H1 (cell line): ENCODE data around the gene LCLAT1. TPM values are rescaled to one million over a fixed set of nuclear protein-coding genes. Genes with fewer than 3 reads are reported as not detected.

Experiments
- CTCF ChIA-PET: fragments of 300-600 bp; sonication (Branson Sonifier 250); formaldehyde crosslinking; loops from one replicate; lab custom pipeline; 2021; ENCODE audit not compliant: partially characterized antibody; lab: Charles Lee
- POLR2A ChIA-PET: fragments of 300-600 bp; sonication (Branson Sonifier 250); formaldehyde crosslinking; loops from one replicate; lab custom pipeline; 2021; ENCODE audit warnings: inconsistent platforms; ENCODE audit not compliant: partially characterized antibody; lab: Charles Lee
- DNase-seq, 2 experiments: peaks; one replicate each; pipeline versions ENCODE4 v3.0.0 to v3.0.0-alpha.2; 2010 to 2022; ENCODE audit warnings: low spot score in 2 of 2, low read depth in 1 of 2, mixed read lengths in 1 of 2
- FAIRE-seq: peaks from 2 replicates; lab custom pipeline; 2011; peaks lifted over from hg19 to GRCh38; lab: Jason Lieb, UNC
- H2AFZ ChIP-seq: 2 replicates; pipeline ENCODE4 v1.8.1; 2012; ENCODE audit warnings: low read length, inconsistent platforms
- H2AK5ac ChIP-seq: 2 replicates; pipeline ENCODE4 v1.6.1; 2013; ENCODE audit warnings: low read depth, low read length
- H2BK120ac ChIP-seq: replicated peaks from 2 replicates; pipeline ENCODE3; 2013; ENCODE audit warnings: low read depth, low read length, inconsistent platforms
- H2BK12ac ChIP-seq: 2 replicates; pipeline ENCODE4 v1.6.1; 2013; ENCODE audit warnings: low read depth, low read length
- H2BK15ac ChIP-seq: 2 replicates; pipeline ENCODE4 v1.6.1; 2013; ENCODE audit warnings: low read length
- H2BK20ac ChIP-seq: 2 replicates; pipeline ENCODE4 v1.6.1; 2013; ENCODE audit warnings: low read length
- H2BK5ac ChIP-seq: 2 replicates; pipeline ENCODE4 v1.6.1; 2013; ENCODE audit warnings: low read depth, low read length
- H3K14ac ChIP-seq: 2 replicates; pipeline ENCODE4 v1.6.1; 2013; ENCODE audit warnings: inconsistent platforms; ENCODE audit not compliant: insufficient read length
- H3K18ac ChIP-seq: 2 replicates; pipeline ENCODE4 v1.6.1; 2013; ENCODE audit warnings: low read length; ENCODE audit errors: extremely low read depth
- H3K23ac ChIP-seq: 2 replicates; pipeline ENCODE4 v1.6.1; 2013; ENCODE audit warnings: inconsistent platforms; ENCODE audit not compliant: insufficient read length
- H3K23me2 ChIP-seq: 2 replicates; pipeline ENCODE4 v1.6.1; 2013; ENCODE audit warnings: low read depth, low read length
- H3K27ac ChIP-seq: 2 replicates; pipeline ENCODE4 v1.6.1; 2011; ENCODE audit warnings: low read depth, low read length, inconsistent platforms
- H3K27me3 ChIP-seq, 4 experiments: replicated peaks in 1 of 4; 1 replicate in 1 of 4; 2 replicates in 3 of 4; pipeline versions ENCODE4 v1.6.1 to v1.8.1; 2011 to 2013; ENCODE audit warnings: low read length in 3 of 4, mild to moderate bottlenecking in 3 of 4, inconsistent platforms in 2 of 4, mixed read lengths in 2 of 4, moderate library complexity in 1 of 4; ENCODE audit not compliant: control insufficient read depth in 3 of 4, insufficient read depth in 3 of 4; ENCODE audit errors: extremely low read depth in 1 of 4
- H3K36me3 ChIP-seq, 4 experiments: 2 replicates each; pipeline versions ENCODE4 v1.6.1 to v1.8.1; 2011 to 2013; ENCODE audit warnings: mild to moderate bottlenecking in 4 of 4, low read length in 3 of 4, moderate library complexity in 2 of 4, control low read depth in 1 of 4, inconsistent platforms in 1 of 4; ENCODE audit not compliant: insufficient read depth in 4 of 4, control insufficient read depth in 2 of 4
- H3K4ac ChIP-seq: replicated peaks from 2 replicates; pipeline ENCODE3; 2013; ENCODE audit warnings: low read length, low read depth, mixed read lengths, inconsistent platforms; ENCODE audit not compliant: insufficient read length
- H3K4me1 ChIP-seq, 4 experiments: replicated peaks in 1 of 4; 1 replicate in 1 of 4; 2 replicates in 3 of 4; pipeline versions ENCODE4 v1.6.1 to v1.8.1; 2011 to 2013; ENCODE audit warnings: low read length in 3 of 4, inconsistent platforms in 2 of 4, mixed read lengths in 1 of 4; ENCODE audit not compliant: insufficient read depth in 4 of 4, control insufficient read depth in 3 of 4
- H3K4me2 ChIP-seq, 2 experiments: 2 replicates each; pipeline versions ENCODE4 v1.6.1 to v1.8.1; 2011 to 2013; ENCODE audit warnings: low read depth in 2 of 2, low read length in 2 of 2, control low read depth in 1 of 2, inconsistent platforms in 1 of 2, mild to moderate bottlenecking in 1 of 2; ENCODE audit not compliant: insufficient read depth in 1 of 2
- H3K4me3 ChIP-seq, 4 experiments: fragments of 200-600, 300-600 bp in 1 of 4; sonication (generic), shearing (Covaris generic), sonication (Bioruptor Twin) in 1 of 4; 2 replicates each; pipeline versions ENCODE4 v1.5.1 to v1.8.1; 2011 to 2016; ENCODE audit warnings: low read length in 4 of 4, low read depth in 3 of 4, control low read depth in 2 of 4, inconsistent platforms in 2 of 4, mild to moderate bottlenecking in 2 of 4, mixed read lengths in 1 of 4, moderate library complexity in 1 of 4; ENCODE audit not compliant: insufficient read depth in 2 of 4; ENCODE audit errors: extremely low read depth in 1 of 4
- H3K56ac ChIP-seq: replicated peaks from 2 replicates; pipeline ENCODE3; 2013; ENCODE audit warnings: low read depth, mild to moderate bottlenecking, mixed read lengths, low read length, inconsistent platforms; ENCODE audit not compliant: insufficient read length
- H3K79me1 ChIP-seq: 2 replicates; pipeline ENCODE4 v1.6.1; 2013; ENCODE audit warnings: low read depth, low read length, control low read depth
- H3K79me2 ChIP-seq, 2 experiments: 2 replicates each; pipeline versions ENCODE4 v1.6.1 to v1.8.1; 2012 to 2013; ENCODE audit warnings: low read length in 2 of 2, mild to moderate bottlenecking in 2 of 2, inconsistent platforms in 1 of 2; ENCODE audit not compliant: insufficient read depth in 2 of 2, control insufficient read depth in 1 of 2
- H3K9ac ChIP-seq, 4 experiments: replicated peaks in 1 of 4; 1 replicate in 1 of 4; 2 replicates in 3 of 4; pipeline versions ENCODE4 v1.6.1 to v1.8.1; 2011 to 2013; ENCODE audit warnings: low read depth in 3 of 4, low read length in 3 of 4, control low read depth in 2 of 4, mild to moderate bottlenecking in 2 of 4, moderate library complexity in 2 of 4, inconsistent platforms in 1 of 4; ENCODE audit errors: extremely low read depth in 1 of 4
- H3K9me3 ChIP-seq, 2 experiments: 2 replicates each; pipeline versions ENCODE4 v1.6.1 to v1.8.1; 2012 to 2013; ENCODE audit warnings: mild to moderate bottlenecking in 2 of 2, moderate library complexity in 2 of 2, control low read depth in 1 of 2, inconsistent platforms in 1 of 2, low read depth in 1 of 2, low read length in 1 of 2, mixed read lengths in 1 of 2; ENCODE audit not compliant: insufficient read depth in 2 of 2
- H4K20me1 ChIP-seq, 2 experiments: replicated peaks in 1 of 2; 2 replicates each; pipeline versions ENCODE3 to v1.8.1; 2011 to 2013; ENCODE audit warnings: inconsistent platforms in 2 of 2, low read length in 2 of 2, mild to moderate bottlenecking in 1 of 2; ENCODE audit not compliant: insufficient read depth in 2 of 2, control insufficient read depth in 1 of 2
- H4K5ac ChIP-seq: 2 replicates; pipeline ENCODE4 v1.6.1; 2013; ENCODE audit warnings: low read length, low read depth, mixed read lengths, inconsistent platforms; ENCODE audit not compliant: insufficient read length
- H4K8ac ChIP-seq: 2 replicates; pipeline ENCODE4 v1.8.0; 2013; ENCODE audit warnings: mild to moderate bottlenecking, moderate library complexity, low read length, inconsistent platforms; ENCODE audit not compliant: insufficient read depth; ENCODE audit errors: extremely low read depth
- H4K91ac ChIP-seq: replicated peaks from 2 replicates; pipeline ENCODE3; 2013; ENCODE audit warnings: low read length, mixed read lengths, inconsistent platforms; ENCODE audit not compliant: insufficient read length
- CEBPB ChIP-seq: IDR thresholded peaks from 2 replicates; pipeline ENCODE4 v1.6.1; 2012; ENCODE audit warnings: low read depth, low read length
- KDM4A ChIP-seq: IDR thresholded peaks from one replicate; pipeline ENCODE4 v1.7.1; 2012; ENCODE audit warnings: low read depth, mild to moderate bottlenecking, moderate library complexity, low read length, inconsistent platforms; ENCODE audit not compliant: severe bottlenecking
- NANOG ChIP-seq: IDR thresholded peaks from 2 replicates; pipeline ENCODE4 v1.6.1; 2011; ENCODE audit warnings: low read length, low read depth, mild to moderate bottlenecking, inconsistent platforms; ENCODE audit not compliant: insufficient read depth, poor library complexity, severe bottlenecking
- PHF8 ChIP-seq: fragments of 200-600 bp; sonication (generic); conservative IDR thresholded peaks from 2 replicates; pipeline ENCODE4 v1.7.1; 2012; ENCODE audit warnings: low read depth, mild to moderate bottlenecking, inconsistent platforms, low read length, moderate library complexity
- POU5F1 ChIP-seq: IDR thresholded peaks from 2 replicates; pipeline ENCODE4 v1.6.1; 2011; ENCODE audit warnings: low read depth, mild to moderate bottlenecking, low read length, moderate library complexity
- SRF ChIP-seq: IDR thresholded peaks from 2 replicates; pipeline ENCODE4 v1.6.1; 2011; ENCODE audit warnings: mild to moderate bottlenecking, low read depth, low read length, moderate library complexity
- USF2 ChIP-seq: IDR thresholded peaks from 2 replicates; pipeline ENCODE4 v1.6.1; 2011; ENCODE audit warnings: low read length, improper control_type of control experiment
- WGBS, 2 experiments: shearing (Covaris generic) in 1 of 2; methylation state at CpG; one replicate each; pipeline versions ENCODE4 v1.1.6 to v1.1.7; 2013 to 2015; ENCODE audit warnings: low lambda C conversion rate in 2 of 2, mixed read lengths in 2 of 2, inconsistent platforms in 1 of 2, low coverage in 1 of 2, missing lambda C conversion rate in 1 of 2; ENCODE audit not compliant: insufficient replicate concordance in 2 of 2, insufficient coverage in 1 of 2, insufficient read length in 1 of 2; ENCODE audit errors: extremely low coverage in 1 of 2, missing lambda C conversion rate in 1 of 2; 5-methylcytosine and 5-hydroxymethylcytosine counted together
- polyA plus RNA-seq, 7 experiments: library from polyadenylated mRNA; depleted of rRNA in 3 of 7; stranded (reverse) in 5 of 7; unstranded in 2 of 7; fragments of >200 nt in 5 of 7; fragments of 200-250 nt in 2 of 7; gene quantifications; 1 replicate in 5 of 7; 2 replicates in 1 of 7; 4 replicates in 1 of 7; pipeline versions ENCODE4 v1.2.1 to v1.2.3, GENCODE V29; 2011 to 2013; ENCODE audit warnings: missing spikeins in 2 of 7, mixed read lengths in 2 of 7
- total RNA-seq: library from RNA; stranded (reverse); fragmentation: NEBNext Ultra II Directional; extraction: Animal tissue kit (Norgen Biotek cat#: 25700); gene quantifications from 2 replicates; pipeline ENCODE4 v1.2.1, GENCODE V29; 2021

Gene LCLAT1
- total and polyA plus RNA-seq, 2 of the 8 experiments (the other 6 are each of a cell fraction or from before 2014, with no cell fraction given) = 7.6 to 22.0 TPM

- Histone ChIP-seq H3K79me1 (no peaks in the 10 kb centered on the region), H2BK5ac (no peak overlapping the region), H2BK20ac (no peak overlapping the region), H3K4ac (no peak overlapping the region), H2AK5ac (no peak overlapping the region), H3K9ac (no peak overlapping the region), H3K4me3 (no peak overlapping the region), H3K23me2 (no peaks in the 10 kb centered on the region), H2AFZ (no peak overlapping the region), H3K36me3 (no peaks in the 10 kb centered on the region), H4K91ac (no peak overlapping the region), H3K18ac (no peak overlapping the region), H3K14ac (no peak overlapping the region), H4K5ac (no peak overlapping the region), H4K20me1 (no peaks in the 10 kb centered on the region), H2BK12ac (no peak overlapping the region), H3K9me3 (no peaks in the 10 kb centered on the region), H3K4me1 (peaks cover 0 to 5% (median 2%) of the 10 kb centered on the region in 4 experiments; a peak in 1 of 7 replicates), H2BK120ac (no peak overlapping the region), H3K27ac (no peak overlapping the region), H3K56ac (no peak overlapping the region), H3K79me2 (no peaks in the 10 kb centered on the region), H3K23ac (no peak overlapping the region), H2BK15ac (no peak overlapping the region), H3K27me3 (no peaks in the 10 kb centered on the region), H4K8ac (no peak overlapping the region), H3K4me2 (no peak overlapping the region)
- TF ChIP-seq CEBPB (no peak), KDM4A (no peak), USF2 (no peak), POU5F1 (no peak), NANOG (no peak), PHF8 (no peak), SRF (peak; percentile 62; the same call in 1 of the 2 replicates)
- 90% methylated on average over 8 of the region's 8 CpGs; no CpG with 5 or more reads in 1 of the 2 experiments for WGBS, 2 experiments
- POLR2A ChIA-PET = no interaction called here
- no peak for DNase-seq
- FAIRE-seq = peak; percentile 76
- CTCF ChIA-PET = no interaction called here
These were observed 180.1 kb downstream of the LCLAT1 start for GRCh38 chr2:30627151-30627550.
